Common myeloid progenitor, CD34-positive (primary cell): ENCODE results near the gene SCCPDH.

Experiments used
- CTCF ChIA-PET: fragments of 350-600 bp; sonication (Branson Sonifier 250); formaldehyde crosslinking; loops from one replicate; lab custom pipeline; 2021; ENCODE audit warnings: antibody characterized with exemption; lab: Charles Lee
- POLR2A ChIA-PET: fragments of 350-600 bp; sonication (Branson Sonifier 250); formaldehyde crosslinking; loops from one replicate; lab custom pipeline; 2021; ENCODE audit warnings: antibody characterized with exemption; lab: Charles Lee
- DNase-seq, 3 donors: peaks; one replicate each; pipeline versions ENCODE4 v3.0.0 to v3.0.0-alpha.2; 2013
- H3K27ac ChIP-seq, 2 experiments: 1 replicate in 1 of 2; 2 replicates in 1 of 2; pipeline ENCODE4 v1.7.0; 2013; ENCODE audit warnings: inconsistent platforms in 2 of 2, low read length in 2 of 2, mild to moderate bottlenecking in 2 of 2, low read depth in 1 of 2, moderate library complexity in 1 of 2; ENCODE audit not compliant: severe bottlenecking in 2 of 2, insufficient read depth in 1 of 2, poor library complexity in 1 of 2
- H3K27me3 ChIP-seq, 5 experiments: replicated peaks in 2 of 5; 1 replicate in 3 of 5; 2 replicates in 2 of 5; pipeline versions ENCODE4 v1.6.1 to v1.7.0; 2013; ENCODE audit warnings: low read length in 4 of 5, mild to moderate bottlenecking in 2 of 5, moderate library complexity in 2 of 5, inconsistent platforms in 1 of 5; ENCODE audit not compliant: insufficient read depth in 5 of 5, control insufficient read depth in 4 of 5
- H3K36me3 ChIP-seq, 4 experiments: 1 replicate in 2 of 4; 2 replicates in 2 of 4; pipeline versions ENCODE4 v1.6.1 to v1.7.0; 2013; ENCODE audit warnings: low read length in 3 of 4, control low read depth in 1 of 4, mild to moderate bottlenecking in 1 of 4; ENCODE audit not compliant: control insufficient read depth in 4 of 4, insufficient read depth in 4 of 4
- H3K4me1 ChIP-seq, 4 experiments: 1 replicate in 3 of 4; 2 replicates in 1 of 4; pipeline versions ENCODE4 v1.6.1 to v1.7.1; 2013; ENCODE audit warnings: low read length in 3 of 4, mild to moderate bottlenecking in 3 of 4, control low read depth in 1 of 4, inconsistent platforms in 1 of 4, moderate library complexity in 1 of 4; ENCODE audit not compliant: control insufficient read depth in 4 of 4, insufficient read depth in 4 of 4; ENCODE audit errors: control extremely low read depth in 1 of 4
- H3K4me3 ChIP-seq, 7 experiments: 1 replicate in 4 of 7; 2 replicates in 3 of 7; pipeline versions ENCODE4 v1.5.1 to v1.7.0; 2013; ENCODE audit warnings: mild to moderate bottlenecking in 7 of 7, low read length in 6 of 7, moderate library complexity in 6 of 7, inconsistent platforms in 2 of 7, low read depth in 2 of 7, control low read depth in 1 of 7; ENCODE audit not compliant: insufficient read depth in 4 of 7, control insufficient read depth in 1 of 7; ENCODE audit errors: extremely low read depth in 1 of 7
- H3K9me3 ChIP-seq, 5 experiments: 1 replicate in 4 of 5; 2 replicates in 1 of 5; pipeline versions ENCODE4 v1.6.1 to v1.7.1; 2013; ENCODE audit warnings: low read length in 4 of 5, mild to moderate bottlenecking in 2 of 5, inconsistent platforms in 1 of 5, low read depth in 1 of 5, moderate library complexity in 1 of 5; ENCODE audit not compliant: control insufficient read depth in 4 of 5, insufficient read depth in 2 of 5; ENCODE audit errors: control extremely low read depth in 1 of 5
- WGBS: methylation state at CpG from one replicate; pipeline ENCODE4 v1.1.5; 2013; ENCODE audit not compliant: insufficient coverage; 5-methylcytosine and 5-hydroxymethylcytosine counted together

SCCPDH gene

DNA sequence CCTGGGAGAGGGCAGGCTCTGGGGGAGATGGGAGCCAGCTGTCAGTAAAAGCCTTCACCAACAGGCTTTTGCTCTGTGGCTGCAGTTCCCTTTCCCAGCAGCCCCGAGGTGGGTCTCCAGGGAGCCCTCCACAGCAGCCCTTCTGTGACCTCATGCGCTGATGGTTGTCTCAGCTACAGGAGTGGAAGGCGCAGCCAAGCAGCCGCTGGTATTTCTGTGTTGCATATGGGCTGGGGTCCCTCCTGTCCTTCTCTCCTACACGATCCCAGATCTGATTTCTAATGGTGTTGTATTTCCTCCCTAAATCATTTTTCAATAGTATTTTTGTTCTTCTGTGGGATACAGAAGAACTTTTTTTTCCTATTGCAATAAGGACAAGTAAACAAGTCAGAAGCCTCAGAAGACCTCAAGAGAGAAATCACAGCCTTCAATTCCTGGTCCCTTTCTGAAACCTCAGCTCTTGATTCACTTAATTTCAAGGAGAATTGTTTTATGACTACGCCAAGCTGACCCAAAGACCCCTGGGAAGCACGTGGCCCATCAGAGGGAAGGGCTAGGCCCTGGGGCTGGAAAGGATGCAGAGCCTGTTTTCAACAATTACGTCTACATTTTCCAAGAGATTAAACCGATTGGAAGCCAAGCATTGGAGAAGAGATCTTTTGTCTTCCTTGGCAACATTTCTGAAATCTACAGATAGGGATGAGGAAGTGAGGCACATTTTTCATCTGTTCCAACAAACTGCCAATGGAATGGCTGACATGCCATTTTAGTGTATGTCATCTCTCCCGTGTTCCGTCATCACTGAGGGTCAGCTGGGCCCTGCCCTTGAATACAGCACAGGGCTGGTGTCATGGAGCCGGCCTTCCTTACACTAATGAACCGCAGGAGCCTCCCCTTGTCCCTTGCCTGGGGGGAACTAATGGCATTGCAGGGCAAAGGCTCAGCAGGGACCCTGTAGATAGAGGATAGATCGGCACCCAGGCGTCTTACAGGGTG, 42.0 kb upstream of the SCCPDH start:
- H3K27ac ChIP-seq = no peak overlapping the region
- WGBS = 93% methylated on average over 12 of the region's 15 CpGs
- H3K9me3 ChIP-seq = no peaks in the 10 kb centered on the region
- no peak for DNase-seq
- ChIA-PET POLR2A (interaction anchor here (0.6 kb wide), 1 partner anchor 216 kb away, joined by 3 read pairs; no protein-coding TSS in a partner anchor), CTCF (interaction anchor here (1.2 to 3.7 kb wide), 5 partner anchors 8 to 42 kb away, joined by 3 to 19 read pairs (median 3); partner anchors contain the start of gene SCCPDH)
- H3K36me3 ChIP-seq = no peaks in the 10 kb centered on the region
- H3K27me3 ChIP-seq = no peaks in the 10 kb centered on the region
- no peaks in the 10 kb centered on the region for H3K4me1 ChIP-seq
- no peak overlapping the region for H3K4me3 ChIP-seq

DNA sequence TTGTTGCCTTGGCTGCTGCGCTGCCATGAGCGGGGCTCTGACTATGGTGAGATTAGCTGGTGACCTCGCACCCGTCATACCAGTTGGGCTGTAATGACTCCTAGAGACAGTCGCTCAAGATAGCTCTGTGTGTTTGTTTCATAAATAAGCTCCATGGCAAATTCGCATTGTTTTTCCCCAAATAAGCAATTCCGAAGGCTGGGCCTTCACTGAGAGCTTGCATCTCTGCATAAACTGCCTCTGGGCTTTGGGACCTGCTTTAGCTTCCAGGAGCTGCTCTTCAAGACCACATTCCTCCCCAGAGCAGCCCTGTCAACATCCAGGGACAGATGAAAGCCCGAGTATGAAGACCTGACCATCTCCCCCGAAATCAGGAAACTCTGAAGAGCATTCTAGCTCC, 40.7 kb upstream of the SCCPDH start:
- no peaks in the 10 kb centered on the region for H3K27me3 ChIP-seq
- POLR2A ChIA-PET = no interaction called here
- no peaks in the 10 kb centered on the region for H3K4me1 ChIP-seq
- no peak overlapping the region for H3K27ac ChIP-seq
- no peaks in the 10 kb centered on the region for H3K36me3 ChIP-seq
- WGBS = 97% methylated on average over 9 of the region's 9 CpGs
- no peaks in the 10 kb centered on the region for H3K9me3 ChIP-seq
- CTCF ChIA-PET = interaction anchor here (0.7 to 3.1 kb wide), 5 partner anchors 9 to 125 kb away, joined by 3 to 8 read pairs (median 4); no protein-coding TSS in a partner anchor
- DNase-seq = no peak
- no peak overlapping the region for H3K4me3 ChIP-seq

DNA sequence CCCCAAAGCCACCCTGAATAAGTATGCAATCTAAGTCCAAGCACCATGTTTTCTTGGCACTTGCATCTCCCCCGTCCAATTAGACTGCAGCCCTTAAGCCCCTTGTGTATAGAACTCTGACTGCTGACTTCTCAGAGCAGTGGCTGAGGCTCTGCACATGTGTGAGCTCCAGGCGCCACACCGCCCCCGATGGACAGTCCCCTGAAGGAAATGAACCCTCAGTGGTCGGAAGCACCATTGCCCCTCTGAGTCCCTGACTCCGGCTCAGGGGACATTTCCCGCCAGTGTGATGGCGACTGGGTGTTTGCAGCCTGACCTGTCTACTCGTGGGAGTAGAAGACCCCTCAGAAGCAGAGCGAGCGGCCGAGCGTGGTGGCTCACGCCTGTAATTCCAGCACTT, 37.2 kb upstream of the SCCPDH start:
- DNase-seq = no peak
- 96% methylated on average over 12 of the region's 14 CpGs for WGBS

DNA sequence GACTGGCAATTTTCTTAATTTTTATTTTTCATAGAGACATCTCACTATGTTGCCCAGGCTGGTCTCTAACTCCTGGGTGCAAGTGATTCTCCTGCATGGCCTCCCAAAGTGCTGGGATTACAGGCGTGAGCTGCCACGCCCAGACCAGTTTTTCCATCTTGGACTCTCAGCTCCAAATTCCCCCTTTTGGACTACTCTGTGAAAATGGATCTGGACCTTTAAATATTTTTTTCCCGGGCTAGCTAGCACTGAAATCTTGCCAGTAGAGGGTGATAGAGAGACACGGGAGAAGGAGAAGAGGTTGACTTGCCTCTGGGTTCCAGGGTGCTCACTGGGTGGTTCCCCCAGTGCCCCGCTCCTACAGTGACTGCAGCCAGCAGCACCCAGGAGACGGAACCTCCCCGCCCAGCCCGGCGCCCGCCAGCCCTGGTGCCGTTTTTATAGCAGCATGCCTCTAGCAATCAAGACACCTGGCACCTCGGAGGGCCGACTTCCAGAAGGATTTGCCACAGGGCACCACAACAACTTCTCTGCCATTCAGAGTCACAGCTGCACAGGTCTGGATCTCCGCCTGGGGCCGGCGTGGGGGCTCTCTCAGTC, 34.7 kb upstream of the SCCPDH start:
- Histone ChIP-seq H3K9me3 (peaks cover 0 to 12% (median 2%) of the 10 kb centered on the region in 5 experiments), H3K27ac (no peak overlapping the region), H3K4me1 (peaks cover 0 to 5% (median 3%) of the 10 kb centered on the region in 4 experiments), H3K36me3 (no peaks in the 10 kb centered on the region), H3K4me3 (peak overlapping the region in 4 of 7 experiments; percentile 19 to 71 (median 50)), H3K27me3 (no peaks in the 10 kb centered on the region)
- CTCF ChIA-PET = interaction anchor here (0.7 to 3.4 kb wide), 27 partner anchors 9 to 271 kb away, joined by 3 to 19 read pairs (median 5); partner anchors contain the start of genes SCCPDH and SMYD3
- DNase-seq = peak; percentile 78 to 85 (median 84)
- 13% methylated on average over 15 of the region's 16 CpGs for WGBS
- POLR2A ChIA-PET = no interaction called here

More for the DNA sequence above, 37.2 kb upstream of the SCCPDH start:
- POLR2A ChIA-PET = no interaction called here
- CTCF ChIA-PET = interaction anchor here (1.2 kb wide), 1 partner anchor 66 kb away, joined by 3 read pairs; no protein-coding TSS in a partner anchor
- Histone ChIP-seq H3K27ac (no peak overlapping the region), H3K36me3 (no peaks in the 10 kb centered on the region), H3K4me1 (peaks cover 0 to 5% (median 3%) of the 10 kb centered on the region in 4 experiments), H3K27me3 (no peaks in the 10 kb centered on the region), H3K9me3 (no peaks in the 10 kb centered on the region), H3K4me3 (no peak overlapping the region)

DNA sequence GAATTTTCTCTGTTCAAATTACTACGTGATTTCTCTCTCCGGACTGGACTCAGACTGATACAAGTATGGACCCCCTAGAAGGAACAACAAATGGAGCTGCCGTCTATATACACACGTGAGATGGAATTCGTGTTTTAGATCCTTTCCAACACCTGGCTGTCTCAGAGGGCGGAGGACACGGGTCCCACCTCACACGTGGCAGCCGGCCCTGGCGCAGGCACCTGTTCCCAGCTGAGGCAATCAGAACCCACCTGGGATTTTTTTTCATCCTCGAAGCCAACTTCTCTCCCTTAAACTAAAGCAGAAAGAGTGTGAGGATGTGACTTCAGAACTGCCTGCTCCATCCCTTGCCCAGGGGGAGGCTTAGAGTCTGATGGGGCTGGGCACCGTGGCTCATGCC, 34.1 kb upstream of the SCCPDH start:
- H3K36me3 ChIP-seq = no peaks in the 10 kb centered on the region
- no peak for DNase-seq
- no peak overlapping the region for H3K27ac ChIP-seq
- WGBS = 94% methylated on average over 12 of the region's 12 CpGs
- ChIA-PET POLR2A (no interaction called here), CTCF (interaction anchor here (0.6 to 3.4 kb wide), 16 partner anchors 10 to 192 kb away, joined by 3 to 19 read pairs (median 6); no protein-coding TSS in a partner anchor)
- peaks cover 0 to 18% (median 2%) of the 10 kb centered on the region in 5 experiments for H3K9me3 ChIP-seq
- H3K4me1 ChIP-seq = peaks cover 0 to 5% (median 3%) of the 10 kb centered on the region in 4 experiments
- no peaks in the 10 kb centered on the region for H3K27me3 ChIP-seq
- H3K4me3 ChIP-seq = peak overlapping the region in 1 of 7 experiments; percentile 68

DNA sequence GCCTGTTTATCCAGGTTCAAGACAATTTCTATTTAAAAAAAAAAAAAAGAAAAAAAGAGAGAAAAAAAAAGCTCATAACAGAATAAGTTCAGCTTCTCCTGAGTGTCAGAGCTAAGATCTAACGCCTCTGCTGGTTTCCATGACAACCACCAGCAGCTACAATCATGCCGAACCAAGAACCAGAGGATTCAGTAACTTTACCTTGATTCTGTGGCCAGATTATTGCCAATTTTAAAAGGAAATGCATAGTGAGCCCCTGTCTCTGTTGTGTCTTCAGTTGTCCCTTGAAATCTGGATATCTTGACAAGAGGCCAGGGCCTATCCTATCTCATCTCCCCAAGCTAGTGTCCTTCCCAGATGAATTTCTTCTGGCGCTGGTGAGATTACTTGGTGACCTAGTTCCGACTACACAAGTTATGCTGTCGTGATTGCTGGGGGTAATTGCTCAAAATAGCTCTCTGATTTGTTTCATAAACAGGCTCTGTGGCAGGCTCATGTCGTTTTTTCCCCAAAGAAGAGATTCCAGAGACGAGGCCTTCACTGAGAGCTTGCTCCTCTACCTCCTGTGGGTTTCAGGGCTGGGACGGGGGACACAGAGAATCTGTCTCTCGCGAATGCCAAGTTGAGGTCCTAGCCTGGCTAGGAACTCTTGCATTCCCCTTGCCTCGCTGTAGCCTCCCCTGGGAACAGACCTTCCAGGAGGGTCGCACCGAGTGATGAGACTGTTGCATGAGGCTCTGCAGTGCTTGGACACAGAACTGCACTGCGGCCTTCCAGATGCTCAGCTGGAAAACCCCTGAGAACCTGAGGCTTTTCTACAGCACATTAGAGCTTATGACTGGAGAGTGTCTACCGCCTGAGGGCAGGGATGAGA, 32.4 kb upstream of the SCCPDH start:
- Histone ChIP-seq H3K4me1 (peaks cover 0 to 5% (median 3%) of the 10 kb centered on the region in 4 experiments), H3K4me3 (no peak overlapping the region), H3K27me3 (no peaks in the 10 kb centered on the region), H3K36me3 (no peaks in the 10 kb centered on the region), H3K27ac (no peak overlapping the region), H3K9me3 (peaks cover 0 to 19% (median 2%) of the 10 kb centered on the region in 5 experiments)
- POLR2A ChIA-PET = no interaction called here
- DNase-seq = peak in 2 of 3 donors; percentile 56 to 65
- CTCF ChIA-PET = interaction anchor here (1.2 to 3.4 kb wide), 6 partner anchors 8 to 87 kb away, joined by 3 to 19 read pairs (median 5); partner anchors contain the start of gene SCCPDH
- WGBS = 84% methylated on average over 11 of the region's 15 CpGs
